Activated T-cell treated with anti-CD3 and anti-CD28 coated beads for 1 hour (primary cell): ENCODE results near the gene NDUFA8.
"Not testable (repeated sequence)": the region's sequence is repeated elsewhere in the genome, so short reads cannot be mapped to it uniquely, and the experiment has no call there.

Experiments used
- DNase-seq: peaks from one replicate; pipeline ENCODE4 v3.0.0-alpha.2; 2020; ENCODE audit warnings: low read depth

Gene NDUFA8

DNA sequence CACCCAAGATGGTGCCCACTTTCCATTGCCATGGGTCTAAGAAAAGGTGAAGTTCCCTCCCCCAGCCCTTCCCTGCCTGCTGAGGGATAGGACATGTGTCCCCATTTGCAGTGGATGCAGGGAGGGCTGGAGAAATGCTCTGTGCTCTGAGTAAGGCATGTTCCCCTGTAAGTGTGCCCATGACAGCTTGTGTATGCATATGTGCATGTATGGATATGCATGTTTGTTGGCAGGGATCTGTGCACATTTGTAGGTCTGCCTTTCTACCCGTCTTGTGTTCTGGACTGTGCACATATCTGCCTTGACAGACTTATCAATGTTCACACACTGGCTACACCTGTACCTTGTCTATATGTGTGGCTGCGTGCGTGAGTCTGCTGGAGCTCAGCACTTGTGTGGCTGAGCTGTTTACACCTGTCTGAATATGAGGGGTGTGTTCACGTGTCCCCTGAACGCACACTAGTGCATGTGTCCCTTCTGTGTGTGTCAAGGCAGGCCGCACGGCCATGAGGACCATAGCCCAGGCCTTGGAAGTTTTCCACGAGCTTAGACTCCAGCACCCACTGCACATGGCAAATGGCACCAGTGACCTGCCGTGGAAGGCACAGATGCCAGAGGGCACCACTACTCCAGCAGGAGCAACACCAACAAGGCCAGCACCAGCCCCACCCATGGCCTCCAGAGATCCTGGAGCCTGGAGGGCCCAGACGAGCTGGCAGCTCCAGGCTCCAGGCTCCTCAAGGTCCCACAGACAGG lies 39.1 kb downstream of the NDUFA8 start:
- DNase-seq = no peak

DNA sequence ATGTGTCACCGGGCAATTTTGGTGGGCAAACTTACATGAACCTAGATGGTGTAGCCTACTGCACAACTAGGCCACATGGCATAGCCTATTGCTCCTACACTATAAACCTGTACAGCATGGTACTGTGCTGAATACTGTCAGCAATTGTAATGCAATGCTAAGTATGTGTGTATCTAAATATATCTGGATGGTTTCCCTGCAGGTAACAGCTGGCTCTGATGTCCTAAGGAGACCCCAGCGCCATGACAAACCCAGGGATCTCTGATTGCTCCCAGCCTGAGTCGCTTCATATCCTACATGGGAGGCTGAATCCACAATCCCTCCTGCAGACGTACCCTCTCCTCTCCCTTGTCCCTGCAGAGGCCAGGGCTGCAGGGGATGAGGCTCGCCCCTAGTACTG lies 39.9 kb downstream of the NDUFA8 start:
- DNase-seq = no peak

DNA sequence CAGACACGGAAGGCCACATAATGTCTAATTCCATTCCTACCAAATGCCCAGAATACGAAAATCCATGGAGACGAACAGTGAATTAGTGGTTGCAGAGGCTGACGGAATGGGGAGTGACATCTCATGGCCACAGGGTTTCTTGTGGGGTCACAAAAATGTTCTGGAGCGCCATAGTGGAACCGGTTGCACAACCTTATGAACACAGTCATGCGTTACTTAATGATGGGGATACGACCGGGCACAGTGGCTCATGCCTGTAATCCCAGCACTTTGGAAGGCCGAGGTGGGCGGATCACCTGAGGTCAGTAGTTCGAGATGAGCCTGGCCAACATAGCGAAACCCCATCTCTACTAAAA lies 40.4 kb downstream of the NDUFA8 start:
- no peak for DNase-seq

DNA sequence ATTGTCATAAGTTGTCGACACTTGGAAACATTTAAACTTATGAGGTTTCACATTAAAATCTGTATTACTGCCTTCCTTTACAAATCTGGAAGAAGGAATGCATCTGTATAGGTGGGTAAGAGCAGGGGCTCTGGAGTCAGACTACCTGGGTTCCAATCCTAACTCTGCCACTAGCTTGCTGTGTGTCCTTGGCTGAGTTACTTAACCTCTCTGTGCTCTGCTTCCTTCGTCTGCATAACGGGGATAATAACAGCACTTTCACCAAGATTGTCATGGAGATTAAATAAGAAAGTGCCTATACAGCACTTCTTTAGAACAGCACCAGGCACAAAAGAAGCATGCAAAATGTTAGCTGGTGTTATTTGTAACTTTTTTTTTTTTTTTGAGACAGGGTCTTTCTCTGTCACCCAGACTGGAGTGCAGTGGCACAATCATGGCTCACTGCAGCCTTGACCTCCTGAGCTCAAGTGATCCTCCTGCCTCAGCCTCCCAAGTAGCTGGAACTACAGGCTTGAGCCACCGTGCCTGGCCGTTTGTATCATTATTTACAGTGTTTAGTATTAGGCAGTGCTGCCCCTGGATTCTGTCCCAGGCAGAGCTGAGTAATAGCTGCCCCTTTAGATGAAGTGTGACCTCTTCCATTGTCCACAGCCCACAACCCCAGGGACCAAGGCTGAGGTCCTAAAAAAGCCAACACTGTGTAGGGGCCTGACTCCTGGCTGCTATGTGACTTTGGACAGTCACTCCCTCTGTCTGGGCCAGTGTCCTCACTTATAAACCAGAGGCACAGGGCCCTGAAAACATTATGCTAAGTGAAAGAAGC lies 41.0 kb downstream of the NDUFA8 start:
- DNase-seq = no peak

DNA sequence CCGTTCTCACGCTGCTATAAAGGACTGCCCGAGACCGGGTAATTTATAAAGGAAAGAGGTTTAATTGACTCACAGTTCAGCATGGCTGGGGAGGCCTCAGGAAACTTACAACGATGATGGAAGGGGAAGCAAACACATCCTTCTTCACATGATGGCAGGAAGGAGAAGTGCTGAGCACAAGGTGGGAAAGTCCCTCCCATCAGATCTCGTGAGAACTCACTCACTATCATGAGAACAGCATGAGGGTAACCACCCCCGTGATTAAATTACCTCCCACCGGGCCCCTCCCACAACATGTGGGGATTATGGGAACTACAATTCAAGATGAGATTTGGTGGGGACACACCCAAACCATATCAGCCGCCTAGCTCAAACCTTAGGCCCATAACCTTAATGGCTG lies 42.3 kb downstream of the NDUFA8 start:
- not testable (repeated sequence) for DNase-seq

DNA sequence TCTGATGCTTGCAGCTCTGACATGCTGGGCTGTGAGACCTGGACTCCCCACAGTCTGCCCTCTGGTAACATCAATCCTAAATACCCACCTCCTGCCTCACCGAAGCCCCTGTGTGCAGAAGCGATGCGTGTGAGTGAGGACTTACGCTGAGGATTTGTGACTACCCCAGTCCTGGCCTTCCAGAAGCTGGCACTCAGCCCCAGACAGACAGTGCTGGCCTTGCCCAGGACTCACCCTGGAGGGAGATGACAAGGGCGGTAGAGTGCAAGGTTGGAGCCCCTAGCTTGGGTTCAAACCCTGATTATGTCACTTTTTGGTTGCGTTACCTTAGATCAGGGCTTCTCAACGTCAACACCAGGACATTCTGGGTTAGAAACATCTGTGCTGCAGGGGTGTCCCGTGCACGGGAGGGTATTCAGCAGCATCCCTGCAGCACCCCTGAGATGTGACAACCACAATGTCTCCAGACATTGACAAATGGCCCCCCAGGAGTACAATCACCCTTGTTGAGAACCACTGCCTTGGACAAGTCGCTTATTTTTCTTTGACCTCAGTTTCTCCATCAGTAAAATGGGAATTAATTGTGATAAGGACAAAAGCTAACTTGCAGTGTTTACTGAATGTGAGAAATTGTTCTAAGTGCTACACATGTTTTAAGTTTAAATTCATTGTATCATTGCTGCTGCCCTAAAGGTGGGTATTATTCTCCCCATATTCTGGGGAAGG lies 43.0 kb downstream of the NDUFA8 start:
- DNase-seq = no peak

DNA sequence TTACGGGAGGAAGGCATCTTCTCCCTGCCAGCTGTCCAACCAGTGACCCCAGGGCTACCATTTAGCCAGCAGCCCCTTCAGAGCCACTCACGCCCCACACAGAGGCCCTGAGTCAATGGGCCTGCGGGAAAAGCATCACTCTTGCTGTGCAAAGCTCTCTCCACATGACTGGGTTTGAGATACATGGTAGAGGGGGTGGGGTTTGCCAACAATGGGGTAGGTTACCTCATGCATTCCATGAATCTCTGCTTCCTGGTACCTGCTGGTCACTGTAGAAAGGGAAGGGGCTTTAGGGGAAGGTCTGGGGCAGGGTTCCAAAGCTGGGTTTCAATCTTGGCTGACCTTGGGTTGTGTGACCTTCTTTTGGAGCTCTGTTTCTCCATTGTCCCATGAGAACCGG lies 43.5 kb downstream of the NDUFA8 start:
- DNase-seq = no peak

DNA sequence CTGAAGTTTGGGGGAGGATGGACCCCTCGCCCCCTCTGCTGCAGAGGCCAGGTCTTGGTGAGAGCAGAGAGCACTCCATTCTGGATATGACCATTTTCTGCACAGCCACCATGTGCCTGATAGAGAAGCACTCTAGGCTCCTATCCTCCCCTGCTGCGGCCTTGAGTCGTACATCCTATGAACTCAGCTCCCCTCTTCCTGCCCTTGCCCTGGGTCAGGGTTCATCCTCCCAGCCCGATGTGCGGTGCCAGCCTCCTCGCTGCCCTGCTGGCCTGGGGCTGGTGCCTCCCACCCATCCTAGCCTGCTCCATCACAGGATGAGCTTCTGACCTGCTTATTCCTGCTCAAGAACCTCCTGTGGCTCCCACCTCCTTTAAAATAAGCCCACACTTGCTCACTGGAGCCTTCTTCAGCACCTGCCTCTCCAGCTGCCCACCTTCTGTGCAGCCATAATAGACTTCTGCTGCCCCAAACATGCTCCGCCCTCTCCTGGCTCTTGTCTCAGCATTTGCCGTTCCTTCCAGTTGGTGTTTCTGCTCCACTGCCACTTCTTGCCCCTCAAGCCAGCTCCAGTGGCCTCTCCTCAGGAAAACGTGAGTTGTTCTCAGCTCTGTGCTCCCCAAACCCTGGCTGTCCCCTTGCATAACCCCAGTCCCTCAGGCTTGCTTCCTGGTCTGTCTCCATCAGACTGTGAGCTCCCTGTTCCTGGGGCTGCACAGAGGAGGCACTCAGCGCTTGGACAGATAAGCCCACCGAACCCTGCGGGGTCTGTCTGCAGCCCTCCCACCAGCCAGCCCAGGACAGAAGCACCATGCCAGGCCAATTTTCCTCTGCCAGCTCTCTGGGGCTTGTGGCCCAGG lies 44.2 kb downstream of the NDUFA8 start:
- no peak for DNase-seq

DNA sequence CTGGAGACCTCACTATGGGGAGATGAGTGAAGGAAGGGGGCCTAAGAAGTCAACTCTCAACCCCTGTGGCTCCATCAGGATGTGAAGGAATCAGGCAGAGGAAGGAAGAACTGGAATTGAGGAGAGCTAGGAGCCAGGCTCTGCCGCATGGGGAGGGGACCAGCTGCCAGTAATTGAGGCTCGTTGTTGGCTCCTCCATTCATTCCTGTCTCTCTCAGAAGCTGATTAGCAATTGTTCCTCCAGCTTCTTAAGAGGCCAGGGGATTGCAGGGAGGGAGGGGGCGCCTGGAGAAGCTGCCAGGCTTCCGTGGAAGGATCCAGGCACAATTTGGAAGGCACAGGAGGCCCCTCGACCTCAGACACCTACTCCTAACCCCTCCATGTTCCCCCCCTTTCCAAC lies 46.0 kb downstream of the NDUFA8 start:
- no peak for DNase-seq

DNA sequence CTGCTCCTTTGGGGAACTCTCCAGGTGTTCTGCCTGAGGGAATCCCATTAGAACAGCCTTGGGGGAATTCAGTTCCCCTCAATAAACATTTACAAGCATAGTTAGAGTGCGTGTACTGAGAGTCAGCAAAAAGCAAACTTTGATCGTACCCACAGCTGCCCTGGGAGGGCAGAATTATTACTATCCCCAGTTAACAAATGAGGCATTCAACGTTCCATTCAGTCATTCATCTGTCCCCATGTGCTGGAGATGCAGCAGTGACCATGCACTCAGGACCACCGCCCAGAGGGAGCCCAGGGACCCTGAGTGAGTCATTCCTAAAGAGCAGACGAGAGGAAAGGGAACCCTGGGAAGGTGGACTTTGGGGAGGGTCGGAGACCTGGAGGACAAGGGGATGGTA lies 47.3 kb downstream of the NDUFA8 start:
- no peak for DNase-seq

DNA sequence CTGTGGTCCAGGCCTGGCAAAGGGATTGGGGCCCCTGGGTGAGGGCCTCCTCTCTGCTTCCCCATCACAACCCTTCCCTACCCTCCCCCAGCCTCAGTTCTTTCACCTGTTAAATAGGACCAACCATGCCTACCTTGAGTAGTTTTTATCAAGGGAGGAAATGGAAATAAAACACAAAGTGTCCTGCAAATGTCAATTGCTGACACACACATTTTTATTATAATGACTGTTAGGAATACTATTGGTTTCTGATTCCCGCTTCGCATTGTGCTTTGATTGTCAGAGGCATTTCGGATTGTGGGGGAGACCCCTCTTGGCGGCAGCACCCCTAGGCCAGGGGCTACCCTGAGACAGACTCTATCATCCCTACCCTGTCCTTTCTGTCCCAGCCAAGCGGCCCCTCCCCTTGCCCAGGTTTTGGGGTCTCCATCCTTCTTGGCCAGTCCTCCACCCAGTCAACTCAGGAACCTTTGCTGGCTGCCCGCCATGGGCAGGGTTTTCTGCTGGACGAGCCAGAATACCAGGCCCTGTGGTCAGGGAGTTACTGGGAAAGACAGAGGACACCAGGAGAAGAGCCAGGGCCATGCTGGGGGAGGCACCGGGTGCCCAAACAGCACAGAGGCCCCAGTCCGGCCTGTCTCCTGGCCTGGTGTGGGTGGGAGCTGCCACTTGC lies 48.0 kb downstream of the NDUFA8 start:
- DNase-seq = no peak

DNA sequence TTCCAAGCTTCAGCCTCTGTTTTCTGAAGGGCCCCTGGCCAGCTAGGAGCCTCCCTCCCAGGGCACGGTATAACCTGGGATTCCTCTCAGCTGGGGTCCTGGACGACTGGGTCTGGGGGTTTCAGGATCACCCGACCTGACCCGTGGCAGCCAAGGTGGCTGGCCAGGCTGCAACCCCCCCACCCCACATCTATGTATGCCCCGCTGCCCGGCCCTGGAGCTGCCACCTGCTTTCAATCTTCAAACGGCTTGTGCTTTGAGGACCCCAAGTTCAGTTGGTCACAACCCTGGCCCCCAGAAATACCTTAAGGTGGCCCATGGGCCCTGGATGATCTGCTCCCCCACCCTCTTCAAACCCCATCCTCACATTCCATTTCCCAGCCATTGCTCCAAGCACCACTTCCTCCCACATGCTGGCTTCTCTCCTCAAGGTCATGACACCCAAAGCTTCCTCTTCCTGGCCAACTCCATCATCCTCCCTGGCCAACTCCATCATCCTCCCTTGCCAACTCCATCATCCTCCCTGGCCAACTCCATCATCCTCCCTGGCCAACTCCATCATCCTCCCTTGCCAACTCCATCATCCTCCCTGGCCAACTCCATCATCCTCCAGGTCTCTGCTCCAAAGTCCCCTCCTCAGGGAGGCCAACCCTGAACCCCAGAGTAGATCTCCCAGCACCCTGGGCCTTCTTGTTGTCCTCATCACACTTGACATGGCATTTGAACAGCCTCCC lies 49.3 kb downstream of the NDUFA8 start:
- no peak for DNase-seq

DNA sequence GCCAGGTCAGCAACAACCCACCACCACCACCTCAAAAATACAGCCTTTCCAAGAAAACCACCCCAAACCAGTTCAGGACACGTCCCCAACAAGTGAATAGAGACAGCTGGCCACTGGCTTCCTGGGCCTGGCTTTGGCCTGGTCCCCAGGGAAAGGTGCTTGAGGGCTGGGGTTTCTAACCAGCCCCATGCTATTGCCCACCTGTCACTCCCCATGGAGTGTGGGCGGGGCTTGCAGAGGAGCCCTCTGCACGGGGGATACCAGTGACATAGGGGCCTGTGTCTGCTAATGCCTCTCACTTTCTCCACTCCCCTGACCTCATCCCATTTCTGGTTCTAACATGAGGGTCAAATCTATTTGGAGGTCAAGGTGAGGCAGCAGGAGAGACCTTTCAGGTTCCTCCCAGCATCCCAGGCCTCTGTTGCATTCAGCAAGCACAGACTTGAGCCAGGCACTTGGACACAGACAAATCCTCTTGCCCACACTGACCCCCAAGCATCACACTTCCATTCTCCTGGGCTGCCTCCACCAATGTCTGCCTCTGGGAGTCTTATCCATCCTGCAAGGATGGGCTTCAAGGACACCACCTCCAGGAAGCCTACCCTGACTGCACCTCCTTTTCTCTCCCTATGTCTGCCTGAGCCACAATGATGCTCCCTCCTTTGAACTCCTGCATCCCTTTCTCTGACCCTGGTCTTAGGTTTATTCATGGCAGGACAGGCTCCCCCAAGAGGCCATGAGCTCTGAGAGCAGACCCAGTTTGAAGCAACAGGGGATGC lies 50.4 kb downstream of the NDUFA8 start:
- no peak for DNase-seq

DNA sequence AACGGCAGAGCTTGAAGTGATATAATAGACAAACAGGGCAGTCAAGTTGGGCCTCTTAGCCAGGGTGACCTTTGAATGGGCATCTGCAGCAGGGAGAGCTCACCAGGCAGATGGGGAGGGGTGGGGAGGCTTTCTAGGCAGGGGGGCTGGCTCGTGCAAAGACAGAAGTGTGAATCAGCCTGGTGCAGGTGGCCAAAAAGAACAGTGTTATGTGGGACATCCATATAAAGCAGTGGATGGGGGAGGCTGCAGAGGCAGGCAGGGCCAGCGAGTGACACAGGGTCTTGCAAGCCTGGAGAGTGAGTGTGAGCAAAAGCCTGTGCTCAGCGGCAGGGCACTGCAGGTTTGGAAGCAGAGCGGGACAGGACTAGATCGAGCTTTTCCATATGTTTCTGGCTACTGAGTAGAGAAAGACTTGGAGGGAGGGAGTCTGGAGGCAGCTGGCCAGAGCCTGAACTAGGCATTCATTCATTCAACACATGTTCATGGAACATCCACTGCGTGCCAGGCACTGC lies 52.2 kb downstream of the NDUFA8 start:
- no peak for DNase-seq

DNA sequence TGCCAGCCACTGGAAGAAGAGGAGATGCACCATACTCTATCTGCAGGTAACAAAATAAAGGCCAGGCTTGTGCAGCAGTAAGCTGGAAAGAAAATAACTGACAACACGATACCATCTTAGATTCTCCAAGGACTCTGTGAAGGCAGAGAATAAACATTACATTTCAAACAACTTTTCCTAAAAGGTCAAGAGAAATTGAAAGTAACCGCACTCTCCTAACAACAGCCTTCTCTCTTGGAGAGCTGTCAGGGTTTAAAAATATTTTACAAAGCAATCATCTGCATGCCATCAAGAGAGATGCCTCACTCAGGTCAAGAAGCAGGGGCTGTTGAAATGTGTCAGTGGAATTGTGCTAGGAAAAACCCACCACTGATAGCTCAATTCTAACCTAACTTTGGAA lies 53.0 kb downstream of the NDUFA8 start:
- DNase-seq = no peak

DNA sequence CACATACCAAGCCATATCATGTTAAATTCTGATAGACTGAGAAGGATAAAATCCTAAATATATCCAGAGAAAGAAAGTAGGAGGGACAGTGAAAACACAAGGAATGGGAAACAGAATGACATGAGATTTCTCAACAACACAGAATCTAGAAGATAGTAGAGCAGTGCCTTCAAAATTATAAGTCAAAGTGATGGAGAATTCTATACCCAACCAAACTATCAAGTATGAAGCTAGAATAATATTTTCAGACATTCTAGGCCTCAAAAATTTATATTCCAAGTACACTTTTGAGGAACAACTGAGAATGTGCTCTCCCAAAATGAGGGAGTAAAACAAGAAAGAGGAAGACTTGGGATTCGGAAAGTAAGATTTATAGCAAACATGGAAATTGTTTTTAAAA lies 55.6 kb downstream of the NDUFA8 start:
- DNase-seq = no peak

DNA sequence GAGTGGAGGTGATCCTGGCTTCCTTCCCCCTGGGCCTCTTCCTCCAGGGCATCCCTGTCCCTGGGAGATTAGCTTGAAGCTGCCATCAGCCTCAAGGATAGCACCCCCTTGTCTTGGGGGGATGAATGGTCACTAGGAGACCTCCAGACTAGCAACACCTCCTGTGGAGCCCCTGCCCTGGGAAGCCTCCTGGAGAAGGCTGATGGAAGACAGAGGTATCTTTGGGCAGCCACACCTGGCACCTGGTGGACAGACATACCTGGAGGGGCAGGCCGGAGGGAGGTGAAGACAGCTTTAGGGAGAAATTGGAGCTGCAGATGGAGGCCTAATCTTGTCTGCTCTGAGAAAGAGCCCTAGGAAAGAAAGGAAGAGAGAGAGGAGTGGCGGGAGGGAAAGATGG lies 57.4 kb downstream of the NDUFA8 start:
- DNase-seq = no peak

DNA sequence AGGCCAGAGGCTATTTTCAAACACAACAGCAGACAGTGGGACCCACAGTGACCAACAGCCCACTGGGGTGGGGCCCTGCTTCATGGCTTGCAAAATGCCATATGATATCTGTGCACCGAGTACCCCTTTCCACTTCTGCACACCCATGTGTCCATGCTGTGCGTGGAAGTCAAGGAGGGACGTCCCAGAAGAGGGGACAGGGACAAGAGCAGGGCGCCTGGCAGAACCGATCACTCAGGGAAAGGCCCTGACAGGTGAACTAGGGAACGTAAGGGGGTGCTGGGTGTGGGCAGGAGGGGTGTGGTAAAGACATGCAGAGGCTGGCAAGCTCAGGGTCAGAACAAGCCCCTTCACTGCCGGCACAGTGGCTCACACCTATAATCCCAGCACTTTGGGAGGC lies 58.8 kb downstream of the NDUFA8 start:
- DNase-seq = no peak

DNA sequence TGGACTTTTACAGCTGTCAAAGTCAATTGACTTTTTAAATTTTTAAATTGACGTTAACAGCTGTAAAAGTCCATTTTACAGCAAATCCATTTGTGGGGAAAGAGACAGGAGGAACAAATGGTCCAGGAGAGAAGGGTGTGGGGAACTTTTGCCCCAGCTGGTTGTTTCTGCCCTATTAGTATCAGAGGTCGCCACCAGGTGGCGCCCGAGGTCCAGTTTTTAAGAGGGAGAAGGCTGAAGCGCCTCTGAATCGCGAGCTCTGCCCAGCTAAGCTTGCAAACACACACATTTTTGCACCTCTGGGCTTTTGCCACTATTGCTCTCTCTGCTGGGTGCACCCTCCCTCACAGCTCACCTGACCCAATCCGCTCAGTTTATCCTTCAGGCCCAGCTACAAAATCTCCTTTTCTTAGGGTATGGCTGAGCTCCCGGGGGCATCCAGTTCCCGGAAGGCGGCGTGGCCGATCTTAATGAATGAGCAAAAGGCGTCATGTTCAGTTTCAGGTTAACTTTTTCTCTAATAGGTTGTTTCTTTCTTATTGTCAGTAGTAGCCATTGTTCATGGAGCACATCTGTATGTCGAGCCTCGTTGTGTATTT lies 60.2 kb downstream of the NDUFA8 start:
- peak; percentile 84 for DNase-seq
